ENCODE results near the gene RTN1. TPM values are rescaled to one million over a fixed set of nuclear protein-coding genes. Genes with fewer than 3 reads are reported as not detected.

Gene RTN1
- total RNA-seq, result not detected

GRCh38 chr14:59870277-59871165 lies at the start of gene RTN1:
Gene RTN1 (minus strand): TSS chr14:59870776. CDS start chr14:59870630, 146 bp downstream.
- ChIA-PET POLR2A (no interaction called here), CTCF (no interaction called here)
- Mint-ChIP-seq H3K4me1 (ENCODE audit: low read depth) (peaks cover 6% of the 10 kb centered on the region), H3K27ac (no peak within 1 kb of the TSS), H3K36me3 (no peaks in the 10 kb centered on the region), H3K9me3 (no peaks in the 10 kb centered on the region), H3K4me3 (peak within 1 kb of the TSS; percentile 61), H3K27me3 (peaks cover 48% of the 10 kb centered on the region)
- DNase-seq, result peak; percentile 30
- intact Hi-C loops (cut with micrococcal nuclease), result no loop called here

GRCh38 chr14:59920378-59920683 lies 49.8 kb upstream of the RTN1 start:
- peak overlapping the region; percentile 10 for H3K4me3 Mint-ChIP-seq
- H3K36me3 Mint-ChIP-seq, result no peaks in the 10 kb centered on the region
- DNase-seq, result no peak
- no peak overlapping the region for H3K27ac Mint-ChIP-seq
- H3K9me3 Mint-ChIP-seq, result no peaks in the 10 kb centered on the region
- POLR2A ChIA-PET, result no interaction called here
- H3K4me1 Mint-ChIP-seq (ENCODE audit: low read depth), result peaks cover 2% of the 10 kb centered on the region
- CTCF ChIA-PET, result no interaction called here
- peaks cover 41% of the 10 kb centered on the region for H3K27me3 Mint-ChIP-seq
- intact Hi-C loops (cut with micrococcal nuclease), result no loop called here

GRCh38 chr14:59919570-59920377 lies 49.2 kb upstream of the RTN1 start, which contains the start of gene LRRC9:
Gene LRRC9 (plus strand): TSS chr14:59920144.
- intact Hi-C loops (cut with micrococcal nuclease), result no loop called here
- H3K36me3 Mint-ChIP-seq, result no peaks in the 10 kb centered on the region
- ChIA-PET POLR2A (no interaction called here), CTCF (no interaction called here)
- peak within 1 kb of the TSS; percentile 45 for H3K4me3 Mint-ChIP-seq
- no peak within 1 kb of the TSS for H3K27ac Mint-ChIP-seq
- H3K9me3 Mint-ChIP-seq, result no peaks in the 10 kb centered on the region
- H3K27me3 Mint-ChIP-seq, result peaks cover 43% of the 10 kb centered on the region
- peak; percentile 14 for DNase-seq
- peaks cover 2% of the 10 kb centered on the region for H3K4me1 Mint-ChIP-seq (ENCODE audit: low read depth)

- peaks cover 41% of the 10 kb centered on the region for H3K27me3 Mint-ChIP-seq
- no peaks in the 10 kb centered on the region for H3K9me3 Mint-ChIP-seq
- intact Hi-C loops (cut with micrococcal nuclease), result loop anchor here (1.0 kb wide), 1 partner anchor 287 kb away; no protein-coding TSS in a partner anchor
- CTCF ChIA-PET, result interaction anchor here (1.9 kb wide), 1 partner anchor 286 kb away, joined by 6 read pairs; no protein-coding TSS in a partner anchor
- POLR2A ChIA-PET, result no interaction called here
- H3K4me1 Mint-ChIP-seq (ENCODE audit: low read depth), result peaks cover 2% of the 10 kb centered on the region
- H3K27ac Mint-ChIP-seq, result no peak overlapping the region
- H3K36me3 Mint-ChIP-seq, result no peaks in the 10 kb centered on the region
- peak; percentile 22 for DNase-seq
- peak overlapping the region; percentile 45 for H3K4me3 Mint-ChIP-seq
Measured at GRCh38 chr14:59918824-59919569, 48.4 kb upstream of the RTN1 start.

GRCh38 chr14:59913187-59913586 lies 42.6 kb upstream of the RTN1 start:
- CTCF ChIA-PET, result no interaction called here
- peaks cover 21% of the 10 kb centered on the region for H3K27me3 Mint-ChIP-seq
- H3K27ac Mint-ChIP-seq, result no peak overlapping the region
- DNase-seq, result no peak
- no peaks in the 10 kb centered on the region for H3K4me1 Mint-ChIP-seq (ENCODE audit: low read depth)
- H3K36me3 Mint-ChIP-seq, result no peaks in the 10 kb centered on the region
- no peak overlapping the region for H3K4me3 Mint-ChIP-seq
- POLR2A ChIA-PET, result no interaction called here
- intact Hi-C loops (cut with micrococcal nuclease), result no loop called here
- no peaks in the 10 kb centered on the region for H3K9me3 Mint-ChIP-seq

- CTCF ChIA-PET, result no interaction called here
- POLR2A ChIA-PET, result no interaction called here
- no peak for DNase-seq
- Mint-ChIP-seq H3K9me3 (no peaks in the 10 kb centered on the region), H3K4me1 (ENCODE audit: low read depth) (no peaks in the 10 kb centered on the region), H3K36me3 (no peaks in the 10 kb centered on the region), H3K4me3 (no peak overlapping the region), H3K27me3 (peaks cover 19% of the 10 kb centered on the region), H3K27ac (no peak overlapping the region)
- intact Hi-C loops (cut with micrococcal nuclease), result no loop called here
Measured at GRCh38 chr14:59912443-59912842, 41.9 kb upstream of the RTN1 start.

- no peak for DNase-seq
- Mint-ChIP-seq H3K9me3 (no peaks in the 10 kb centered on the region), H3K27me3 (peaks cover 6% of the 10 kb centered on the region), H3K4me1 (ENCODE audit: low read depth) (no peaks in the 10 kb centered on the region), H3K36me3 (no peaks in the 10 kb centered on the region), H3K4me3 (no peak overlapping the region), H3K27ac (no peak overlapping the region)
- CTCF ChIA-PET, result interaction anchor here (1.5 kb wide), 1 partner anchor 60 kb away, joined by 3 read pairs; no protein-coding TSS in a partner anchor
- POLR2A ChIA-PET, result no interaction called here
- intact Hi-C loops (cut with micrococcal nuclease), result no loop called here
Measured at GRCh38 chr14:59905188-59905587, 34.6 kb upstream of the RTN1 start.

- H3K27ac Mint-ChIP-seq, result no peak overlapping the region
- no peaks in the 10 kb centered on the region for H3K36me3 Mint-ChIP-seq
- ChIA-PET CTCF (no interaction called here), POLR2A (no interaction called here)
- H3K4me3 Mint-ChIP-seq, result no peak overlapping the region
- intact Hi-C loops (cut with micrococcal nuclease), result no loop called here
- H3K4me1 Mint-ChIP-seq (ENCODE audit: low read depth), result no peaks in the 10 kb centered on the region
- peaks cover 2% of the 10 kb centered on the region for H3K27me3 Mint-ChIP-seq
- DNase-seq, result no peak
- H3K9me3 Mint-ChIP-seq, result no peaks in the 10 kb centered on the region
Measured at GRCh38 chr14:59904184-59904583, 33.6 kb upstream of the RTN1 start.

GRCh38 chr14:59900556-59900955 lies 30.0 kb upstream of the RTN1 start:
- no peak overlapping the region for H3K4me3 Mint-ChIP-seq
- no peaks in the 10 kb centered on the region for H3K4me1 Mint-ChIP-seq (ENCODE audit: low read depth)
- H3K27ac Mint-ChIP-seq, result no peak overlapping the region
- DNase-seq, result no peak
- H3K9me3 Mint-ChIP-seq, result no peaks in the 10 kb centered on the region
- ChIA-PET CTCF (no interaction called here), POLR2A (no interaction called here)
- intact Hi-C loops (cut with micrococcal nuclease), result no loop called here
- peaks cover 9% of the 10 kb centered on the region for H3K27me3 Mint-ChIP-seq
- no peaks in the 10 kb centered on the region for H3K36me3 Mint-ChIP-seq

GRCh38 chr14:59897757-59898383 lies 27.3 kb upstream of the RTN1 start:
- no peak overlapping the region for H3K4me3 Mint-ChIP-seq
- DNase-seq, result no peak
- H3K36me3 Mint-ChIP-seq, result no peaks in the 10 kb centered on the region
- CTCF ChIA-PET, result interaction anchor here (0.8 to 1.1 kb wide), 2 partner anchors 265 to 335 kb away, joined by 3 read pairs; no protein-coding TSS in a partner anchor
- no peaks in the 10 kb centered on the region for H3K9me3 Mint-ChIP-seq
- H3K27ac Mint-ChIP-seq, result no peak overlapping the region
- POLR2A ChIA-PET, result no interaction called here
- intact Hi-C loops (cut with micrococcal nuclease), result no loop called here
- H3K27me3 Mint-ChIP-seq, result peaks cover 7% of the 10 kb centered on the region
- H3K4me1 Mint-ChIP-seq (ENCODE audit: low read depth), result no peaks in the 10 kb centered on the region

- no peaks in the 10 kb centered on the region for H3K36me3 Mint-ChIP-seq
- POLR2A ChIA-PET, result no interaction called here
- H3K9me3 Mint-ChIP-seq, result no peaks in the 10 kb centered on the region
- no peaks in the 10 kb centered on the region for H3K4me1 Mint-ChIP-seq (ENCODE audit: low read depth)
- no peak overlapping the region for H3K27ac Mint-ChIP-seq
- no peak overlapping the region for H3K4me3 Mint-ChIP-seq
- CTCF ChIA-PET, result no interaction called here
- peaks cover 9% of the 10 kb centered on the region for H3K27me3 Mint-ChIP-seq
- intact Hi-C loops (cut with micrococcal nuclease), result no loop called here
- no peak for DNase-seq
Measured at GRCh38 chr14:59895721-59896120, 25.1 kb upstream of the RTN1 start.

- Mint-ChIP-seq H3K4me1 (ENCODE audit: low read depth) (no peaks in the 10 kb centered on the region), H3K27me3 (peaks cover 10% of the 10 kb centered on the region), H3K27ac (no peak overlapping the region), H3K36me3 (no peaks in the 10 kb centered on the region), H3K4me3 (no peak overlapping the region), H3K9me3 (no peaks in the 10 kb centered on the region)
- intact Hi-C loops (cut with micrococcal nuclease), result no loop called here
- CTCF ChIA-PET, result no interaction called here
- DNase-seq, result no peak
- POLR2A ChIA-PET, result interaction anchor here (0.6 kb wide), 1 partner anchor 67 kb away, joined by 3 read pairs; no protein-coding TSS in a partner anchor
Measured at GRCh38 chr14:59890676-59891075, 20.1 kb upstream of the RTN1 start.

Data from activated CD4-positive, alpha-beta memory T cell treated with anti-CD3 and anti-CD28 coated beads for 36 hours (primary cell).